Endothelial cell of umbilical vein (primary cell): ENCODE data around the gene ZBTB7C. TPM values are rescaled to one million over a fixed set of nuclear protein-coding genes. Genes with fewer than 3 reads are reported as not detected.

Experiments
- BruUV-seq: library from RNA; stranded (reverse); fragments of 400-500 nt; replicated peaks from 2 replicates; lab custom pipeline; 2021; lab: Mats Ljungman, UMichigan
- CTCF ChIA-PET: fragments of 300-600, 350-600 bp; sonication (Branson Sonifier 250); formaldehyde crosslinking; loops from one replicate; lab custom pipeline; 2021; ENCODE audit warnings: antibody characterized with exemption, inconsistent platforms; lab: Charles Lee
- POLR2A ChIA-PET: fragments of 300-600, 350-600 bp; sonication (Branson Sonifier 250); formaldehyde crosslinking; loops from one replicate; lab custom pipeline; 2021; ENCODE audit warnings: antibody characterized with exemption, inconsistent platforms; lab: Charles Lee
- DNase-seq: peaks from one replicate; pipeline ENCODE4 v3.0.0-alpha.2; 2011; ENCODE audit warnings: low read depth, low spot score
- FAIRE-seq: peaks from 2 replicates; lab custom pipeline; 2011; peaks lifted over from hg19 to GRCh38; lab: Jason Lieb, UNC
- H2AFZ ChIP-seq: 2 replicates; pipeline ENCODE4 v1.6.0; 2012; ENCODE audit warnings: low read depth, low read length, control low read depth, inconsistent platforms
- H3K27ac ChIP-seq: 2 replicates; pipeline ENCODE4 v1.5.1; 2011; ENCODE audit warnings: low read depth, mild to moderate bottlenecking, control low read depth, low read length, moderate library complexity; ENCODE audit not compliant: insufficient read depth
- H3K27me3 ChIP-seq, 2 experiments: 2 replicates each; pipeline versions ENCODE4 v1.6.0 to v1.6.1; 2011; ENCODE audit warnings: low read length in 2 of 2, mixed read lengths in 1 of 2; ENCODE audit not compliant: control insufficient read depth in 2 of 2, insufficient read depth in 2 of 2
- H3K36me3 ChIP-seq, 2 experiments: 2 replicates in 1 of 2; 3 replicates in 1 of 2; pipeline ENCODE4 v1.5.1; 2011; ENCODE audit warnings: low read length in 2 of 2, mild to moderate bottlenecking in 1 of 2, moderate library complexity in 1 of 2; ENCODE audit not compliant: control insufficient read depth in 2 of 2, insufficient read depth in 2 of 2; ENCODE audit errors: extremely low read depth in 1 of 2
- H3K4me1 ChIP-seq: 3 replicates; pipeline ENCODE4 v1.5.1; 2011; ENCODE audit warnings: mild to moderate bottlenecking, low read length; ENCODE audit not compliant: control insufficient read depth, insufficient read depth; ENCODE audit errors: extremely low read depth
- H3K4me2 ChIP-seq: 2 replicates; pipeline ENCODE4 v1.6.1; 2011; ENCODE audit warnings: low read length, control low read depth, mixed read lengths; ENCODE audit not compliant: insufficient read depth
- H3K4me3 ChIP-seq, 3 experiments: fragments of 200-600 bp in 1 of 3; sonication (generic), shearing (Covaris generic) in 1 of 3; replicated peaks in 1 of 3; 2 replicates each; pipeline ENCODE4 v1.5.1; 2011 to 2016; ENCODE audit warnings: control low read depth in 3 of 3, low read length in 3 of 3, mild to moderate bottlenecking in 2 of 3, inconsistent platforms in 1 of 3, low read depth in 1 of 3, moderate library complexity in 1 of 3; ENCODE audit not compliant: insufficient read depth in 1 of 3
- H3K79me2 ChIP-seq: 2 replicates; pipeline ENCODE4 v1.6.0; 2012; ENCODE audit warnings: low read length, inconsistent platforms; ENCODE audit not compliant: control insufficient read depth, insufficient read depth
- H3K9ac ChIP-seq: replicated peaks from 2 replicates; pipeline ENCODE3; 2011; ENCODE audit warnings: low read length, control low read depth; ENCODE audit not compliant: insufficient read depth; ENCODE audit errors: extremely low read depth
- H3K9me1 ChIP-seq: replicated peaks from 3 replicates; pipeline ENCODE4 v1.6.0; 2011; ENCODE audit warnings: mild to moderate bottlenecking, low read length; ENCODE audit not compliant: control insufficient read depth, insufficient read depth; ENCODE audit errors: extremely low read depth
- H3K9me3 ChIP-seq: replicated peaks from 2 replicates; pipeline ENCODE4 v1.5.1; 2012; ENCODE audit warnings: low read length, inconsistent platforms; ENCODE audit not compliant: control insufficient read depth, insufficient read depth
- H4K20me1 ChIP-seq: replicated peaks from 2 replicates; pipeline ENCODE3; 2011; ENCODE audit warnings: mild to moderate bottlenecking, low read length; ENCODE audit not compliant: control insufficient read depth, insufficient read depth; ENCODE audit errors: extremely low read depth
- EZH2 ChIP-seq: IDR thresholded peaks from 2 replicates; pipeline ENCODE4 v1.6.1; 2012; ENCODE audit warnings: borderline replicate concordance, low read depth, mild to moderate bottlenecking, moderate library complexity, low read length, inconsistent platforms; ENCODE audit not compliant: severe bottlenecking
- FOS ChIP-seq: IDR thresholded peaks from 2 replicates; pipeline ENCODE4 v1.6.1; 2011; ENCODE audit warnings: mild to moderate bottlenecking, low read length, moderate library complexity, borderline replicate concordance; ENCODE audit not compliant: insufficient read depth
- GATA2 ChIP-seq: IDR thresholded peaks from 2 replicates; pipeline ENCODE4 v1.7.0; 2011; ENCODE audit warnings: low read depth, mild to moderate bottlenecking, moderate library complexity, mixed read lengths, low read length; ENCODE audit not compliant: insufficient read length, insufficient read depth
- JUN ChIP-seq: IDR thresholded peaks from 2 replicates; pipeline ENCODE4 v1.6.1; 2011; ENCODE audit warnings: borderline replicate concordance, low read depth; ENCODE audit not compliant: insufficient read length, insufficient read depth
- MYC ChIP-seq: IDR thresholded peaks from one replicate; pipeline ENCODE4 v1.6.1; 2011; ENCODE audit warnings: mild to moderate bottlenecking, low read depth, low read length
- POLR2A ChIP-seq: IDR thresholded peaks from 2 replicates; pipeline ENCODE4 v1.6.1; 2012; ENCODE audit warnings: low read depth, mild to moderate bottlenecking, control low read depth, low read length
- POLR2AphosphoS5 ChIP-seq: IDR thresholded peaks from 2 replicates; pipeline ENCODE4 v1.6.1; 2012; ENCODE audit warnings: low read depth, mild to moderate bottlenecking, control low read depth, low read length, moderate library complexity; ENCODE audit not compliant: insufficient read depth
- dilution Hi-C: fragments of 300-500 bp; cut with MboI; formaldehyde crosslinking; loops from one replicate; pipeline ENCODE4 v1.15.0; 2019; ENCODE audit warnings: low sequenced_read_pairs; ENCODE audit not compliant: extremely low pct_ligation_motif_present
- intact Hi-C: fragments of 100-400 bp; cut with micrococcal nuclease; formaldehyde crosslinking; loops from one replicate; pipeline ENCODE4 v1.10.0; 2022
- polyA plus RNA-seq, 4 experiments: library from polyadenylated mRNA; depleted of rRNA in 3 of 4; stranded (reverse) in 3 of 4; unstranded in 1 of 4; fragments of >200 nt; gene quantifications; 2 replicates each; pipeline versions ENCODE4 v1.2.1 to v1.2.3, GENCODE V29; 2011 to 2012; ENCODE audit warnings: missing spikeins in 1 of 4
- total RNA-seq: library from RNA; stranded (reverse); gene quantifications from 2 replicates; pipeline ENCODE4 v1.2.3, GENCODE V29; 2021
- TF ChIP-seq, protein P1 (sequence below), 2 donors: IDR thresholded peaks; 1 replicate in 1 of 2; 2 replicates in 1 of 2; pipeline ENCODE4 v1.5.1; 2011; ENCODE audit warnings: low read length in 2 of 2, mild to moderate bottlenecking in 2 of 2, moderate library complexity in 2 of 2, control low read depth in 1 of 2, inconsistent platforms in 1 of 2, low read depth in 1 of 2; ENCODE audit not compliant: insufficient read depth in 1 of 2; ENCODE audit errors: extremely low read depth in 1 of 2
- TF ChIP-seq, protein P2 (sequence below): IDR thresholded peaks from 2 replicates; pipeline ENCODE4 v1.6.1; 2011; ENCODE audit not compliant: insufficient read depth, insufficient read length

The ZBTB7C gene
- total and polyA plus RNA-seq, 2 donors (not counting 3 experiments of a cell fraction or from before 2014, with no cell fraction given) = not detected

DNA sequence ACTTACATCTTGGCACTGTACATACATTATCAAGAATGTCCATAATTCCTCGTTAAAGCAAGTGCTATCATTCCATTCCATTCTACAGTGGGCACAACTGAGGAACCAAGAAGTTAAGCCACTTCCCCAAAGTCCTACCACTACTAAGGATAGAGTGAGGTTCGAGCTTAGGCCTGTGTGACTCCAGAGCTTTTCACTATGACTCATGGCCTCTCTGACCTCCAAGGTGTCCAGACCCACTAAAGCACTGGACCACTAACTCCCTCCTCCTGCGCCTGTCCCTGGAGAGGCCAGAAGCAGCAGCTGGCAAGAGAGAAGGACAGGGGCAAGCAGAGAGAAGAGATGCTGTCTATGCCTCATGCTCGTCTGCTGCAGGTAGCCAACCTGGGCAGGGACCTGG, 117.0 kb downstream of the ZBTB7C start:
- CTCF ChIA-PET = no interaction called here
- Histone ChIP-seq H3K27ac (no peak overlapping the region), H2AFZ (no peak overlapping the region), H3K9ac (no peak overlapping the region), H3K4me1 (no peaks in the 10 kb centered on the region), H3K27me3 (no peaks in the 10 kb centered on the region), H3K9me3 (no peaks in the 10 kb centered on the region), H4K20me1 (no peaks in the 10 kb centered on the region), H3K4me2 (no peak overlapping the region), H3K36me3 (no peaks in the 10 kb centered on the region), H3K4me3 (no peak overlapping the region), H3K79me2 (no peaks in the 10 kb centered on the region), H3K9me1 (no peaks in the 10 kb centered on the region)
- FAIRE-seq = no peak
- DNase-seq = no peak
- no TSS peak for BruUV-seq
- TF ChIP-seq, protein P1, sequence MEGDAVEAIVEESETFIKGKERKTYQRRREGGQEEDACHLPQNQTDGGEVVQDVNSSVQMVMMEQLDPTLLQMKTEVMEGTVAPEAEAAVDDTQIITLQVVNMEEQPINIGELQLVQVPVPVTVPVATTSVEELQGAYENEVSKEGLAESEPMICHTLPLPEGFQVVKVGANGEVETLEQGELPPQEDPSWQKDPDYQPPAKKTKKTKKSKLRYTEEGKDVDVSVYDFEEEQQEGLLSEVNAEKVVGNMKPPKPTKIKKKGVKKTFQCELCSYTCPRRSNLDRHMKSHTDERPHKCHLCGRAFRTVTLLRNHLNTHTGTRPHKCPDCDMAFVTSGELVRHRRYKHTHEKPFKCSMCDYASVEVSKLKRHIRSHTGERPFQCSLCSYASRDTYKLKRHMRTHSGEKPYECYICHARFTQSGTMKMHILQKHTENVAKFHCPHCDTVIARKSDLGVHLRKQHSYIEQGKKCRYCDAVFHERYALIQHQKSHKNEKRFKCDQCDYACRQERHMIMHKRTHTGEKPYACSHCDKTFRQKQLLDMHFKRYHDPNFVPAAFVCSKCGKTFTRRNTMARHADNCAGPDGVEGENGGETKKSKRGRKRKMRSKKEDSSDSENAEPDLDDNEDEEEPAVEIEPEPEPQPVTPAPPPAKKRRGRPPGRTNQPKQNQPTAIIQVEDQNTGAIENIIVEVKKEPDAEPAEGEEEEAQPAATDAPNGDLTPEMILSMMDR (IDR thresholded peaks at IDR 0.05; ENCODE audit: extremely low read depth in 1 of 2, insufficient read depth in 1 of 2, low read depth in 1 of 2, low read length in 2 of 2) = no peak
- TF ChIP-seq GATA2 (no peak), EZH2 (no peak), FOS (no peak), MYC (no peak), POLR2AphosphoS5 (no peak), POLR2A (no peak), JUN (no peak)
- TF ChIP-seq, protein P2, sequence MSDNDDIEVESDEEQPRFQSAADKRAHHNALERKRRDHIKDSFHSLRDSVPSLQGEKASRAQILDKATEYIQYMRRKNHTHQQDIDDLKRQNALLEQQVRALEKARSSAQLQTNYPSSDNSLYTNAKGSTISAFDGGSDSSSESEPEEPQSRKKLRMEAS = no peak
- POLR2A ChIA-PET = no interaction called here
- dilution Hi-C loops (no loop called here), intact Hi-C loops (no loop called here)
